Measurements from ENCODE around the gene ADSS1.

DNA sequence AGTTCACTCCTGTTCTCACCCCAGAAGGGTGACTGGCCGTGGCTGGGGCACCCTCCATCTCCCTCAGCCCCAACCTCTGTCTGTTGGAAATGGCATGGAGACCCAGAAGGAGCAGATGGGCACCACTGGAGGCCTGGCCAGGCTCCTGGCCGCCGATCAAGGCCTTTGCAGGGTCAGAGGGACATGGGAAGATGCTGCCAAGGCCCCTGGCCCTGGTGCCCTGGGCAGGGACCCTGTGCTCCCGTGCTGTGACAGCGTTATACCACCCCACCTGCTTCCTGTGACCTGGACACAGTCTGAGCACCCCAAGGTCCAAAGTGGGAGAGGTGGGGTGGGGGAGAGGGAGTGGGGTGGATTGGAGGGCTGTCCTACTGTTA is 31.1 kb upstream of the ADSS1 start:
- TF ChIP-seq CTCF (IDR thresholded peaks at IDR 0.05 in 8 of 11, conservative IDR thresholded peaks at IDR 0.05 in 3 of 11) (no peak), POLR2A (IDR thresholded peaks at IDR 0.05) (no peak), POLR2AphosphoS5 (IDR thresholded peaks at IDR 0.05) (no peak)
